Cardiac septum (tissue), 1 donor: ENCODE measurements around the gene TPMT. TPM values are rescaled to one million over a fixed set of nuclear protein-coding genes. Genes with fewer than 3 reads are reported as not detected.
"Not testable (repeated sequence)": the region's sequence is repeated elsewhere in the genome, so short reads cannot be mapped to it uniquely, and the experiment has no call there.

Experiments
- DNase-seq: peaks from one replicate; pipeline ENCODE4 v3.0.0-alpha.2; 2020; ENCODE audit warnings: low spot score
- intact Hi-C: fragments of 100-400 bp; cut with DNase I; formaldehyde crosslinking; loops from one replicate; pipeline ENCODE4 v1.14.0; 2022
- long read RNA-seq: library from polyadenylated mRNA; unstranded; transcript quantifications from one replicate; pipeline ENCODE4 v2.0.0, GENCODE V29; 2021
- total RNA-seq: library from RNA; stranded (reverse); fragmentation: NEBNext Ultra II Directional; extraction: Animal tissue kit (Norgen Biotek cat#: 25700); gene quantifications from one replicate; pipeline ENCODE4 v1.2.1, GENCODE V29; 2021
- donor health status: DM: no; HTN: no; CAD: no.

The TPMT gene
- 9.7 TPM for total RNA-seq
- long read RNA-seq, transcript TPMT-201 (9 exons, 3,181 nt): major isoform, 23 of 28 reads
- long read RNA-seq, partial matches to known transcripts: 1 of 28 reads
- long read RNA-seq, other reads (novel, unspliced or antisense): 4 of 28 reads

DNA sequence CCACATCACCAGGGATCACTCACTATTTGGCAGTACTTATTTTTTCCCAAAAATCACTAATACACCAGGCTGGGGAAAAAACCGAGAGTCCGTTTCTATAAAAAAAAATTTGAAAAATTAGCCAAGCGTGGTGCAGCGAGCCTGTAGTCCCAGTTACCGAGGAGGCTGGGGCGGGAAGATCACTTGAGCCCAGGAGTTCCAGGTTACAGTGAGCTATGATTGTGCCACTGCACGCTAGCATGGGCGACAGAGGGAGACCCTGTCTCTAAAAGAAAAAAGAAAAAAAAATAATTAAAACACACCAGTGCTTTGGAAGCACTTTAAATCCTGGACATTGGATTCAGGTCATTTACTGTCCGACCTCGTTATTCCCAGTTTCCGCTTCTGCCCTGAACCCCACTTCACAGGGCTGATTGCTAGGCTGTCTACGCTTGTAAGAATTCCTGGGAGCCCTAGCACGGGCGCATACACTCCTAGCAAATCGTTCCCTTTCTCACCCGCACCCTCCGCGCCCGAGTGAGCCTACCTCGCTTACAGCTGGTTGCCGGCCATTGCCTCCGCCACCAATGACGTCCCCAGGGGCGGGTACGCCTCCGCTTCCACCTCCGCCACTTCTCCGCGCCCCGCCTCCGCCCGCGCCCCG is at the start of gene TPMT:
Gene TPMT, minus strand, starts transcription at position 571 of the 643 bp plus-strand sequence. CDS start 5,950 bp downstream, outside the sequence.
- intact Hi-C loops: loop anchor here (10.0 kb wide), 2 partner anchors 110 to 450 kb away; partner anchors contain the start of genes DEK and NUP153

DNA sequence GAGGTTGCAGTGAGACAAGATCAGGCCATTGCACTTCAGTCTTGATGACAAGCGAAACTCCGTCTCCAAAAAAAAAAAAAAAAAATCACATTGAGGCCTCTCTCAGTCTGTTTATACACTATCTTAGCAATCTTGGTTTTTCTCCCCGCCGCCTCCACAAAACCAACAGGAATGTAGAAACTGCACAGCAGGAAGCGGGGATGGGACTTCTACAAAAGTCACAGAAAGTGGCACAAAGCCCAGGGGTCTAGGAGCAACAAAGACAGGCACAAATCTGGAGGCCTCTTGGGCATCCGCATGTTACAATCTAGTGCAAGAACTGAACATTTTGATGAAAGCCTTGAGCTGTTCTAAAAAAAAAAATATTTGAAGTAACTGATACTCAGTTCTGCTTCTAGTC is 48.9 kb upstream of the TPMT start:
- intact Hi-C loops: no loop called here
- DNase-seq: no peak

More for the DNA sequence above, at the start of gene TPMT:
- no peak for DNase-seq

DNA sequence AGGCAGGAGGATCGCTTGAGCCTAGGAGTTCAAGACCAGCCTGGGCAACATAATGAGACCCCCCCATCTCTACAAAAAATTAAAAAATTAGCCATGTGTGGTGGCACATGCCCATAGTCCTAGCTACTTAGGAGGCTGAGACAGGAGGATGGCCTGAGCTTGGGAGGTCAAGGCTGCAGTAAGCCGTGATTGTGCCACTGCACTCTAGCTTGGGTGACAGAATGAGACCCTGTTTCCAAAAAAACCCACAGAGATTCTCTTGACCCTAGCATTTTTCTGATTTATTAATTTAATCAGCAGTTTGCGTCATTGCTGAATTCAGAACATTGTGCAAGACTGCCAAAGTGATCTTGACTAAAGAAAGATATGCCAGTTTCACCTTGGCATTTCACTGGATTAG is 37.1 kb upstream of the TPMT start:
- no peak for DNase-seq
- intact Hi-C loops: no loop called here

DNA sequence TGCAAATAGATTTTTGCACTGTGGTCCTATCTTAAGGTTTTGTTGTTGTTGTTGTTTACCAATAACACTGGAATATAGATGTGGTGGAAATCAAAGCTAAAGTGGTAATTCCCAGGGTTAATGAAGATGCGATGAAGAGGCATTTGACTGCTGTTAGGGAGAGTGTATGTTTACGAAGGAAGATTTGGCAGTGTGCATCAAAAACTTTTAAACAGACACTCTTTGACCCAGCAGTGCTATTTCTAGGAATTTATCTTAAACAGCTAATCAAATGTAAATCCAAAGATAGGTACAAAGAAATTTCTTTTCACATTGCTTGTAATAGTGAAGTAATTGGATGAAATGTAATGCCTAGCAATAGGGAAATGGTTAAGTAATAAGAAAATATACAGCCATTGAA is 34.3 kb upstream of the TPMT start:
- intact Hi-C loops: no loop called here
- no peak for DNase-seq

DNA sequence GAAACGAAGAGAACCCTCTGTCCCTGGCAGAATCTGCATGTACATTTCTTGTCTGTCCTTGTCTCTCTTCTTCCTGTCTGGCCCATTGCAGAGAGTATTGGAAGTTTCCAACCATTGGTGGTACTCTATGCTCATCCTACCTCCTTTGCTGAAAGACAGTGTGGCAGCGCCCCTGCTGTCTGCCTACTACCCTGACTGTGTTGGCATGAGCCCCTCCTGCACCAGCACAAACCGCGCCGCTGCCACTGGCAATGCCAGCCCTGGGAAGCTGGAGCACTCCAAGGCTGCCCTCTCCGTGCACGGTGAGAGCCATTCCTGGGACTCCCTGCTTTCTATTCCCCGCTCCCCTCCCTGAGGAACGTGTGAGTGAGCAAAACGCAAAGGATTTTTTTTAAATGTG is 32.8 kb upstream of the TPMT start:
- no peak for DNase-seq
- intact Hi-C loops: no loop called here

DNA sequence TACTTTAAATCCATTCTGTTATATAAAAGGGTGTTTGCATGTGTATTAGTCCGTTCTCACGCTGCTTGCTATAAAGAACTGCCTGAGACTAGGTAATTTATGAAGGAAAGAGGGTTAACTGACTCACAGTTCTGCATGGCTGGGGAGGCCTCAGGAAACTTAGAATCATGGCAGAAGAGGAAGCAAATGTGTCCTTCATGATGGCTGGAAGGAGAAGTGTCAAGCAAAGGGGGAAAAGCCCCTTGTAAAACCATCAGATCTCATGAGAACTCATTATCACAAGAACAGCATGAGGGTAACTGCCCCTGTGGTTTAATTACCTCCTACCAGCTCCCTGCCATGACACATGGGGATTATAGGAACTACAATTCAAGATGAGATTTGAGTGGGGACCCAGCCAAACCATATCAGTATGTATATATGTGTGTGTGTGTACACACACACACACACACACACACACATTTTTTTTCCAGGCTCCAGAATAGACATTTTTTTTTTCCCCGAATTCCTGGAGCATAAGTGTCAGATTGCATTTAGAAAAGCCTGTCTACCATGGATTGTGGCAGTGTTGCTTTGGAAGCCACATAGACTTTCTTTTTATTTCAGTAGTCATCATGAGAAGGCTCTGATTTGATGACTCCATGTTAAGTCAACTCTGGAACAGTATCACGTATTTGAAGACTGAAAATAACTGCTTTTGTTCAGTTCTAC is 31.8 kb upstream of the TPMT start:
- intact Hi-C loops: no loop called here

DNA sequence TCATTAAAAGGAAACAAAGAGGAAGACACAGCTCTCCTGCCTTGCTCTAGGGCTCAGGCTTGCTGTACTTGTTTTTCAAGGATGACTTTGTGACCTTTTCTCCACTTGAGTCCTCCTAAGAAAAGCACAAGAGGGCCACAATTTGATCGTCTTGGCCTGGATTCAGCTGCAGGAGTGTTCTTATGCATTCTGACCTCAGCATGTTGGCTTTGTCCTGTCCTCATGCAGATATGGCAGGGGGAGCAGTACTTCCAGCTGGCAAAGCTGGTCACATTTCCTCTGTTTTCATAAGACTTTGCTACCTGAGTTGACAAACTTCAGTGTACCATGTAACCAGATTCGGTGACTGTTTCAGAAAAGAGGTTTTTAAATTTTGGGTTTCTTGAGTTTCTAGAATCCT is 31.2 kb upstream of the TPMT start:
- no peak for DNase-seq
- intact Hi-C loops: no loop called here

More for the DNA sequence above, 31.8 kb upstream of the TPMT start:
- no peak for DNase-seq

DNA sequence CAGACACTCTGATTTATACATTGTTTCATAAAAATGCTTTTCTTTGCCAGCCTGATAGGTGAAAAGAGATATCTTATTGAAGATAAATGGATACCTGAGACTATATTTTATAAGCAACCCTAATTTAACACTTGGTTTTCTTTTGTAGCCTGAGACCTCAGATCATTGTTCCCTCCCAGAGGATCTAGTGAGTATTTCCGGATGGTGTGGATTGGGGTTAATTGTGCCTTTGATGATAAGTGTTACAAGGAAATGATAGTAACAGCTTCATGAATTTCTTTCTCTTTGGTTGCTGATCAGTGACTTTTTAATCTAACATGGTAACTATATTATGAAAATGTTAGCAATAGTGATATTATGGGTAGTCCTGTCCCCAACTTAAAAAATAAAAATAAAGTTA is 30.7 kb upstream of the TPMT start:
- no peak for DNase-seq
- intact Hi-C loops: no loop called here

DNA sequence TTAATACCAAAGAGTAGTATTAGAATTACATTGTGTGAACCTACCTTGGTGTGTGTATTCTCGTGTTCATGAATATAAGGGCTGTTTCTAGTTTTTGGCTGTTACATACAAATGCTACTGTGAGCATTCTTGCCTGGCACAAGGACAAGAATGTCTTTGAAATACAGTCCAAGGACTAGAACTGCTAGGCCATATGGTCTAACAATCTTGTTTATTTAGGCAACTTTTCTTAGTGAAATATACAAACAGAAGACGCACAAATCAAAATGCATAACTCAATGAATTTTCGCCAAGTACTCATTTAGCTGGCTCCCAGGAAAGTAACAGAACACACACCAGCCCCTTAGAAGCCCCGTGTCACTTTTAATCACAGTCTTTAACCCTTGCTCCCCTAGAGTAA is 28.9 kb upstream of the TPMT start:
- DNase-seq: no peak
- intact Hi-C loops: no loop called here

DNA sequence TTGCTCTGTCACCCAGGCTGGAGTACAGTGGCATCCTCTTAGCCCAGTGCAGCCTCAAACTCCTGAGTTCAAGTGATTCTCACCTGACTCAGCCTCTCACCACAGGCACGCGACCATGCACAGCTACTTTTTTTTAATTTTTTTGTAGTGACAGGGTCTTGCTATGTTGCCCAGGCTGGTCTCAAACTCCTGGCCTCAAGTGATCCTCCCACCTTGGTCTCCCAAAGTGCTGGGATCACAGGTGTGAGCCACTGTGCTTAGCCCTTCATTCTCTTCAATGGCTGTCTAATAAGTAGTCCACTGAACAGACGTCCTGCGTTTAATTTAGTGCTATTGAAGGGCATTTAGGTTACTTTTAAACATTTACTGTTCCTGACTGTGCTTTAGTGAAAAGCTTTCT is 27.7 kb upstream of the TPMT start:
- intact Hi-C loops: no loop called here
- no peak for DNase-seq

DNA sequence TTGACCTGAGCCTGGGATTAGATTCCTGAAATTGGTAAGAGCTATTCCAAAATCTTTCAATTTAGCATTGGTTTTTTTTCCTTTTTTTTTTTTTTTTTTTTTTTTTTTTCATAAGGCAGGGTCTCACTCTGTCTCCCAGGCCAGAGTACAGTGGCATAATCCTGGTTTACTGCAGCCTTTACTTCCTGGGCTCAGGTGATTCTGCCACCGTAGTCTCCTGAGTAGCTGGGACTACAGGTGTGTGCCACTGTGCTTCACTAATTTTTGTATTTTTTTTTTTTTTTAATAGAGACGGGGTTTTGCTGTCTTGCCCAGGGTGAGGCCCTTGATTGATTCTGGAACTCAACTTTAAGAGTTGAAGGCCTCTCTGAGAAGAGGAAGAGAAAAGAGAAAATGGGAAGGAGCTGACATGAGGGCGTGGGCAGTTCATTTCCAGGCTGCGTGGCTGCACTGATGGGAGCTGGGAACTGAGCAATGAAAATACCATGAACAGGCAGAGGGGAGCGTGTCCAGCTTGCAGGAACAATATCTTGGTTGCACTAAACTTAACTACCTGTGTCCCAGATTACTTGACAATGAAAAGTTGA is 25.0 kb upstream of the TPMT start:
- intact Hi-C loops: no loop called here
- DNase-seq: peak; percentile 78

DNA sequence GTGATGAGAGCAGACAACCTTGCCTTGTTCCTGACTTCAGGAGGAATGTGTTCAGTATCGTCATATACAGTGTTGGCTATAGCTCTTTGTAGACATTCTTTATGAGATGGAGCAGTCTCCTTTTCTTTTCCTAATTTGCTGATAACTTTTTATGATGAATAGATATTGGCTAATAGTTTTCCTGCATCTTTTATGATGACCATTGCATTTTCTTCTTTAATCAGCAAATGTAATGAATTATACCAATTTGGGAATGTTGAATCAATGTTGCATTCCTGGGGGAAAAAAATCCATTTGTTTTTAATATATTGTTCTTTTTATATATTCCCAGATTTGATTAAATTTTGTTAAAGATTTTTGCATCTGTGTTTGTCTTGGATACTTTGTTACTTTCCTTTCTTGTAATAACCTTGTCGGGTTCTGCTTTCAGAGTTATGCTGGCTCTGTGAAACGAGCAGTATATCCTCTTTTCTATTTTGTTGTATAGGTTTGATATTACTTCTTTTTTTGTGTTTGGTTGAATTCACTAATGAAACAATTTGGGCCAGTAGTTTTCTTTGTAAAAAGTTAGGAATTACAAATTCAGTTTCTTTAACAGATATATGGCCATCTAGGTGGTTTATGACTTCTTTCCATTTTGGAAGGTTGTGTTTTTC is 24.2 kb upstream of the TPMT start:
- intact Hi-C loops: no loop called here
- no peak for DNase-seq

DNA sequence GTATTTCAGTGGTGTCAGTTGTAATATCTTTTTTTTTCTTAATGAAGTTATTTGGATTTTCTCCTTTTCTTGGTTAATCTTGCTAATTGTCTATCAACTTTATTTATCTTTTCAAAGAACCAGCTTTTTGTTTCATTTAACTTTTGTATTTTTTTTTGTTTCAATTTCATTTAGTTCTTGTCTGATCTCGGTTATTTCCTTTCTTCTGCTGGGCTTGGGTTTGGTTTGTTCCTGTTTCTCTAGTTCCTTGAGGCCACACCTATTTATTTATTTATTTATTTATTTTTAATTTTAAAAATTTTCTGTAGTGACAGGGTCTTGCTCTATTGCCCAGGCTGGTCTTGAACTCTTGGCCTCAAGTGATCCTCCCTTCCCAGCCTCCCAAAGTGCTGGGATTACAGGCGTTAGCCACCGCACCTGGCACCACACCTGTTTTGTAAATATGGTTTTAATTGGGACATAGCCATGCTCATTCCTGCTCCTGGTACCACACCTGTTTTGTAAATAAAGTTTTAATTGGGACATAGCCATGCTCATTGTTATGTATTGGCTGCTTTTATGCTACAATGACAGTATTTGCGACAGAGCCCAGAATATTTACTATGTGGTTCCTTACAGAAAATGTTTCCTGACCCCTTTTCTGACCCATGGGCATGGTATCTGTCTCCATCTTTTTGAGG is 22.5 kb upstream of the TPMT start:
- intact Hi-C loops: no loop called here
- DNase-seq: no peak

DNA sequence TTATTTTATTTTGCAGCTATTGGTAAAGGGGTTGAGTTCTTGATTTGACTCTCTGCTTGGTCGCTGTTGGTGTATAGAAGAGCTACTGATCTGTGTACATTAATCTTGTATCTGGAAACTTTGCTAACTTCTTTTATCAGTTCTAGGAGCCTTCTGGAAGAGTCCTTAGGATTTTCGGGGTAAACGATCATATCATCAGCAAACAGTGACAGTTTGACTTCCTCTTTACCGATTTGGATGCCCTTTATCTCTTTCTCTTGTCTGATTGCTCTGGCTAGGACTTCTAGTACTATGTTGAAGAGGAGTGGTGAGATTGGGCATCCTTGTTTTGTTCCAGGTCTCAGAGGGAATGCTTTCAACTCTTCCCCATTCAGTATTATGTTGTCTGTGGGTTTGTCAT is 21.3 kb upstream of the TPMT start:
- DNase-seq, intact Hi-C loops: not testable (repeated sequence)

DNA sequence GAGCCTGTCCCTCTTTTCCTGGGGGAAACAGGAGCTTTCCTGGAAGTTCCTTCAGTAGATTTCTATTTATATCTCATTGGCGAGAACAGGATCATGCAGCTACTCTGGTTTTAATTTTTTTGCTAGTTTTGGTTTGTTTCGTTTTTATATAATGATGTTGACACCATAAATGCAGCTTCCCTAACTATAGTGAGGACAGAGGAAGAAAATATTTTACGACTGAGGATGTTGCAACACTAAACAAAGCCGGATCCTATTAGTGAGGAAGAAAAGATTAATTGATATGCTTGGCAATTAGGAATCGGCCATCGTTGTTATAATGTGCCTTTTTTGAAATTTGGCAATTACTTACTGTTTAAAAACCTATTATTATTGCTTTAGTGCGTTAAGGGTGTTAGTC is 17.0 kb upstream of the TPMT start:
- DNase-seq: no peak
- intact Hi-C loops: no loop called here

DNA sequence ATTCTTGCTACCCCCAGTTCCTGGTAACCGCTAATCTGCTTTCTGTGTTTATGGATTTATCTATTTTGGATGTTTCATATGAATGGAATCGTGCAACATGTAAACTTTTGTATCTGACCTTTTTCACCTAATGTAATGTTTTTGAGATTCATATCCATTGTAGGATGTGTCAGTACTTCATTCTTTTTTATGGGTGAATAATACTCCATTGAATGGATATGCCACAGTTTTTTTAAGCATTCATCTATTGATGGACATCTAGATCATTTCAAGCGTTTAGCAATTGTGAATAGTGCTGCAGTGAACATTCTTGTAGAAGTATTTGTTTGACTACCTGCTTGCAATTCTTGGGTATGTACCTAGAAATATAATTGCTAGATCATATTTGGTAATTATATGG is 13.4 kb upstream of the TPMT start:
- no peak for DNase-seq
- intact Hi-C loops: no loop called here

DNA sequence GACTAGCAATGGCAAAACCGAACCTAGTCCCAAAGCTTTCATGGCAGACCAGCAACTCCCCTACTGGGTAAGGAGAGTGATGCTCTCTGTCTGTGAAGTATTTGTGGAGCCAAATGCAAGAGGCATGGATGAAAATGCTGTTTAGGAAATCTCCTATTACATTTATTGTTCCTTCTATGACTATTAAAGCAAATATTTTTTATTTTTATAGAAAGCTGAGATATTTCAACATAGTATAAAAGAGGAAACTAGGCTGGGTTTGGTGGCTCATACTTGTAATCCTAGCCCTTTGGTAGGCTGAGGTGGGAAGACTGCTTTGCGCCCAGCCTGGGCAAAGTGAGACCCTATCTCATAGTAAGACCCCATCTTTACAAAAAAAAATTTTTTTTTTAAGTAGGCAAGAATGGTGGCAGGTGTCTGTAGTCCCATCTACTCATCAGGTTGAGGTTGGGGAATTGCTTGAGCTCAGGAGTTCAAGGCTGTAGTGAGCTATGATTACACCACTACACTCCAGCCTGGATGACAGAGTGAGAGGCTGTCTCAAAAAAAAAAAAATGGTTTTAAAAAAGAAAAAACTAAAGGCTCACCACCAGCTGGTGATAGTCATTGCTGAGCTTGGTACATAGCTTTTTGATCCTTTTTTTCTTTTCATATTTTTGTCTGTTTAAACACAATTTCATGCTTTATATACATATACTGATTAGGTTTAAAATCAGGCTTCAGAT is 11.6 kb upstream of the TPMT start:
- intact Hi-C loops: no loop called here
- no peak for DNase-seq

DNA sequence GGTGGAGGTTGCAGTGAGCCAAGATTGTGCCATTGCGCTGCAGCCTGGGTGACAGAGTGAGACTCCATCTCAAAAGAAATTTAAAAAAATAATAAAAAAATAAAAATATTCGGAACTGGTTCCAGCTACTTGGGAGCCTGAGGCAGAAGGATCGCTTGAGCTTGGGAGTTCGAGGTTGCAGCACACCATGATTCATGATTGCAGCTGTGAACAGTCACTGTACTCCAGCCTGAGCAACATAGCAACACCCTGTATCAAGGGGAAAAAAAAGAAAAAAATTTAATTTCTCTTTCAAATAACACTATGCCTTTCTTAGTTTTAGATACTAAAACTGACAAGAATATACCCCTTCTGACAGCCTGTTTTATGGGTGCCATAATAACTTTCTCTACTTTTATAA is 10.9 kb upstream of the TPMT start:
- intact Hi-C loops: no loop called here
- DNase-seq: no peak

DNA sequence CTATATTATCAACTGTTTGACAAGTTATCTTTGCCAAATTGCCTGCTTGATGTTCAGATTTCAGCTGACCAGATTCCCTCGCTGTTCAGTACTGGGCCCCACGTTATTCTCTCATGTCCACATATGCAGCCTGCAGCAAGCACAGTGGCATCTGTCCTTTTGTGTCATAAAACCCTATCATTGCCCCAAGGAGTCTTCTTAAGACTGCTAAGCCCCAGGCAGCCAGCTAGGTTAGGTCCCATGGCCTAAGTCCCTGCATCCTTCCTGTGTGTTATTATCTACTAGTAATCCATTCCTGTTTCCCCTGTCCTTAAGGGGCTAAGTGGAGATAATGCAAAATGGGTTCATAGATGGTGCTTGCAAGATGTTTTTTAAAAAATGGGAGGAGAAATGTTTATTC is 7.5 kb upstream of the TPMT start:
- DNase-seq: no peak
- intact Hi-C loops: no loop called here
